CD4-positive, alpha-beta T cell treated with Interleukin-6 for 4 hours (primary cell): ENCODE data around the gene BCKDK.
"Not testable (repeated sequence)": the region's sequence is repeated elsewhere in the genome, so short reads cannot be mapped to it uniquely, and the experiment has no call there.

Experiments used
- DNase-seq: peaks from one replicate; pipeline ENCODE4 v3.0.0-alpha.2; 2020; ENCODE audit warnings: mixed read lengths

Gene BCKDK

DNA sequence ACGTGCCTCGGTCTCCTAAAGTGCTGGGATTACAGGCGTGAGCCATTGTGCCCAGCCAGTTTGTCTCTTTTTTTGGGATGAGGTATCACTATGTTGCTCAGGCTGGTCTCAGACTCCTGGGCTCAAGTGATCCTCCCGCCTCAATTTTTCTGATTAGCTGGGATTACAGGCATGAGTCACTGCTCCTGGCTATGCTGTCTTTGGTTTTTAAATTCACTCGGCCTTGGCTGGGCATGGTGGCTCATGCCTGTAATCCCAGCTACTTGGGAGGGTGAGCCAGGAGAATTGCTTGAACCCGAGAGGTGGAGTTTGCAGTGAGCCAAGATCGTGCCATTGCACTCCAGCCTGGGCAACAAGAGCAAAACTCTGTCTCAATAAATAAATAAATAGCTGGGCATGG, 36.2 kb downstream of the BCKDK start:
- DNase-seq = not testable (repeated sequence)

DNA sequence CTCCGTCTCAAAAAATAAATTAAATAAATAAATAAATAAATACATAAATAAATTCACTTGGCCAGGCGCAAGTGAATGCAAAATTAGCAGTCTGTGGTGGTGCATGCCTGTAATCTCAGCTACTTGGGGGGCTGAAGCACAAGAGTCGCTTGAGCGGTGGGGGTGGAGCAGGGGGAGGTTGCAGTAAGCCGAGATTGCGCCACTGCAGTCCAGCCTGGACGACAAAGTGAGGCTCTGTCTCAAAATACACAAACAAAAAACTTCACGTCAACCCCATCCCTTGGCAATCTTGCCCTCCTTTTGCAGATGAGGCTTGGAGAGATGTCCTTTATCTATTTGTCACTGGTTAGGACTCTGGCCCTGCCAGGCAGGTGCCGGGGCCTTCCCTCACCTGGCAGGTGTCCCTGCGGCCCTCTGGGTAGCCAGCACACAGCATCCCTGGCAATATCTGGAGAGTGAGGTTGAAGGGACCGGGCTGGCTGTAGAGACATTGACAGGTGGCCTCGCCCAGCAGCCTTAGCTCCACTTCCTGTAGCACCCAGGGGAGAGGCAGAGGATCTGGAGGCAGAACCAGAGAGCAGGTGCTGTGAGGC, 37.3 kb downstream of the BCKDK start:
- DNase-seq = no peak

- DNase-seq = no peak
Measured at GRCh38 chr16:31147574-31147973, 39.4 kb downstream of the BCKDK start.

- DNase-seq = no peak
Measured at GRCh38 chr16:31148281-31148728, 40.1 kb downstream of the BCKDK start.

GRCh38 chr16:31148896-31149295, 40.7 kb downstream of the BCKDK start:
- no peak for DNase-seq

- DNase-seq = no peak
Measured at GRCh38 chr16:31149332-31149731, 41.1 kb downstream of the BCKDK start.

- no peak for DNase-seq
Measured at GRCh38 chr16:31149894-31150890, 42.0 kb downstream of the BCKDK start, which contains the start of gene PRSS36. Gene PRSS36 (minus strand): TSS chr16:31150066. CDS start chr16:31150035, 31 bp downstream.

- not testable (repeated sequence) for DNase-seq
Measured at GRCh38 chr16:31150976-31151375, 42.8 kb downstream of the BCKDK start.

DNA sequence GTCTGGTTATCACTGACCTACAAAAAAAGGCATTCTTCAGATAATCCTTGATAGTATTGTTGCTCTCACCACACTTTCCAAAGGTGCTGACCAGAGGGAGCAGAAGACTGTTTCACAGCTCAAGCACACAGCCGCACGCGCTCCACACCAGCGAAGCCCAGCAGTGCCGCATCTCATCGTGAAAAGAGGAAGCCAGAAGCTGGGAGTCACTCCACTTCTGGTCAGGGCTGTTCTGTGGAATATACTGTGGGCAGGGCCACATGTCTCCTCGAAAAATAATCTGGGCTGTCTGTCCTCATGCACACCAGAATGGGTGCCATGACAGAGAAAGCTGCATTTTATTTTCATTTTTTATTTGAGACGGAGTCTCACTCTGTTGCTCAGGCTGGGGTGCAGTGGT, 49.0 kb downstream of the BCKDK start:
- no peak for DNase-seq
